Pancreas (tissue), 10 donors: ENCODE results near the gene VWA2. TPM values are rescaled to one million over a fixed set of nuclear protein-coding genes. Genes with fewer than 3 reads are reported as not detected.
A peak's percentile ranks its signal among the peaks of the same experiment; 100 is the strongest.

Experiments
- ATAC-seq, 4 donors: fragments of 200-7000 bp; cut with Tn5 transposase; one replicate each; pipeline versions ENCODE4 v1.8.0 to v1.9.1; 2020; ENCODE audit warnings: mild to moderate bottlenecking in 4 of 4, moderate library complexity in 4 of 4
- DNase-seq, 6 donors: peaks; one replicate each; pipeline ENCODE4 v3.0.0-alpha.2; 2020
- FAIRE-seq: peaks from 2 replicates; lab custom pipeline; 2012; peaks lifted over from hg19 to GRCh38; lab: Jason Lieb, UNC
- H3K27ac ChIP-seq, 4 donors: fragments of 200-600 bp; sonication (generic); 1 replicate in 3 of 4; 2 replicates in 1 of 4; pipeline versions ENCODE4 v1.5.0 to v1.8.0; 2020
- H3K27me3 ChIP-seq, 4 donors: fragments of 200-600 bp; one replicate each; pipeline ENCODE4 v1.8.0; 2021
- H3K36me3 ChIP-seq, 3 donors: fragments of 200-600 bp; sonication (generic) in 1 of 3; one replicate each; pipeline versions ENCODE4 v1.5.0 to v1.8.0; 2020 to 2021
- H3K4me1 ChIP-seq, 3 donors: fragments of 200-600 bp; one replicate each; pipeline ENCODE4 v1.8.0; 2021
- H3K4me3 ChIP-seq, 4 donors: fragments of 200-600 bp; sonication (generic) in 2 of 4; one replicate each; pipeline versions ENCODE4 v1.5.0 to v1.8.0; 2020 to 2021
- H3K9me3 ChIP-seq, 4 donors: fragments of 200-600 bp; one replicate each; pipeline ENCODE4 v1.8.0; 2021
- CTCF ChIP-seq, 4 donors: fragments of 200-600 bp; sonication (generic) in 3 of 4; IDR thresholded peaks; one replicate each; pipeline versions ENCODE4 v1.5.0 to v1.8.0; 2021; ENCODE audit warnings: antibody characterized with exemption in 4 of 4
- WGBS, 2 donors: extraction: QIAGEN DNeasy Blood & Tissue Kit; methylation state at CpG; one replicate each; pipeline ENCODE4 v1.1.7; 2013; 5-methylcytosine and 5-hydroxymethylcytosine counted together
- intact Hi-C, 3 donors: fragments of 100-400 bp; cut with DNase I; formaldehyde crosslinking; loops; one replicate each; pipeline versions ENCODE4 v1.11.1 to v1.14.2; 2022
- polyA plus RNA-seq, 2 donors: library from polyadenylated mRNA; stranded (reverse); fragments of 200-250 nt; gene quantifications; one replicate each; pipeline ENCODE4 v1.2.3, GENCODE V29; 2013
- total RNA-seq, 6 donors: library from RNA; stranded (reverse); fragmentation: NEBNext Ultra II Directional in 4 of 6; extraction: Animal tissue kit (Norgen Biotek cat#: 25700) in 4 of 6; gene quantifications; one replicate each; pipeline versions ENCODE4 v1.2.1 to v1.2.4, GENCODE V29; 2021 to 2023
- donor health status: healthy with polysubstance abuse.
- donor health status: DM: no; HTN: no; CAD: no; lungs with moderate emphysema.
- donor health status: DM: no; HTN: no; CAD: no.
- donor health status: control.
- donor health status: control.
- donor health status: Bipolar disorder and iron deficiency.
- donor health status: DM: yes; HTN: yes; CAD: no.
- donor health status: DM: no; HTN: no; CAD: no.
- donor health status: DM: no; HTN: no; CAD: no.
- donor health status: DM: yes; HTN: yes; CAD: no.

The VWA2 gene
- total and polyA plus RNA-seq, 8 donors: 1.4 to 9.5 (median 4.2) TPM

GRCh38 chr10:114279289-114279688 is 40.2 kb downstream of the VWA2 start:
- FAIRE-seq: no peak
- no peaks in the 10 kb centered on the region for H3K9me3 ChIP-seq
- no peaks in the 10 kb centered on the region for H3K27me3 ChIP-seq
- TF ChIP-seq CTCF (IDR thresholded peaks at IDR 0.05): no peak
- DNase-seq: no peak
- H3K4me1 ChIP-seq: no peaks in the 10 kb centered on the region
- 87 to 97% methylated on average over 4 of the region's 4 CpGs for WGBS, 2 donors
- no peaks in the 10 kb centered on the region for H3K36me3 ChIP-seq
- H3K27ac ChIP-seq: no peak overlapping the region
- intact Hi-C loops: no loop called here
- H3K4me3 ChIP-seq: no peak overlapping the region
- ATAC-seq: no peak

- Histone ChIP-seq H3K9me3 (no peaks in the 10 kb centered on the region), H3K27ac (no peak overlapping the region), H3K27me3 (no peaks in the 10 kb centered on the region), H3K4me1 (no peaks in the 10 kb centered on the region), H3K4me3 (no peak overlapping the region), H3K36me3 (no peaks in the 10 kb centered on the region)
- FAIRE-seq (no peak), ATAC-seq (peak in 1 of 4 donors; percentile 44), DNase-seq (no peak)
- intact Hi-C loops: no loop called here
- no peak for TF ChIP-seq CTCF (IDR thresholded peaks at IDR 0.05)
- whole genome bisulfite sequencing, 2 donors: 80 to 82% methylated on average over 8 of the region's 8 CpGs
Observed at GRCh38 chr10:114279901-114280644, 41.0 kb downstream of the VWA2 start.

GRCh38 chr10:114281006-114281405 is 42.0 kb downstream of the VWA2 start:
- no peak for TF ChIP-seq CTCF (IDR thresholded peaks at IDR 0.05)
- H3K9me3 ChIP-seq: no peaks in the 10 kb centered on the region
- H3K27ac ChIP-seq: no peak overlapping the region
- DNase-seq (no peak), FAIRE-seq (no peak), ATAC-seq (no peak)
- no peak overlapping the region for H3K4me3 ChIP-seq
- 72 to 75% methylated on average over 7 of the region's 7 CpGs for WGBS, 2 donors
- H3K36me3 ChIP-seq: no peaks in the 10 kb centered on the region
- intact Hi-C loops: no loop called here
- no peaks in the 10 kb centered on the region for H3K4me1 ChIP-seq
- H3K27me3 ChIP-seq: no peaks in the 10 kb centered on the region

GRCh38 chr10:114281461-114281860 is 42.4 kb downstream of the VWA2 start:
- no peak overlapping the region for H3K4me3 ChIP-seq
- no peaks in the 10 kb centered on the region for H3K9me3 ChIP-seq
- no peaks in the 10 kb centered on the region for H3K36me3 ChIP-seq
- intact Hi-C loops: no loop called here
- ATAC-seq: peak in 1 of 4 donors; percentile 37
- H3K27me3 ChIP-seq: no peaks in the 10 kb centered on the region
- no peak for DNase-seq
- WGBS, 2 donors: 63 to 67% methylated on average over 5 of the region's 5 CpGs
- H3K27ac ChIP-seq: no peak overlapping the region
- FAIRE-seq: no peak
- TF ChIP-seq CTCF (IDR thresholded peaks at IDR 0.05): no peak
- H3K4me1 ChIP-seq: no peaks in the 10 kb centered on the region

GRCh38 chr10:114282526-114282925 is 43.5 kb downstream of the VWA2 start:
- intact Hi-C loops: no loop called here
- ATAC-seq: no peak
- TF ChIP-seq CTCF (IDR thresholded peaks at IDR 0.05): no peak

More at GRCh38 chr10:114282526-114282925, 43.5 kb downstream of the VWA2 start:
- no peaks in the 10 kb centered on the region for H3K9me3 ChIP-seq
- H3K36me3 ChIP-seq: no peaks in the 10 kb centered on the region
- H3K27me3 ChIP-seq: no peaks in the 10 kb centered on the region
- H3K4me1 ChIP-seq: no peaks in the 10 kb centered on the region
- no peak for FAIRE-seq
- no peak overlapping the region for H3K4me3 ChIP-seq
- no peak overlapping the region for H3K27ac ChIP-seq
- 94 to 100% methylated on average over 2 of the region's 2 CpGs for WGBS, 2 donors
- DNase-seq: peak in 1 of 6 donors; percentile 28
